ENCODE results near the gene NFE2. TPM values are rescaled to one million over a fixed set of nuclear protein-coding genes. Genes with fewer than 3 reads are reported as not detected.
A peak's percentile ranks its signal among the peaks of the same experiment; 100 is the strongest.

Gene NFE2
- total and polyA plus RNA-seq, 3 experiments from 2014 or later, result not detected

DNA sequence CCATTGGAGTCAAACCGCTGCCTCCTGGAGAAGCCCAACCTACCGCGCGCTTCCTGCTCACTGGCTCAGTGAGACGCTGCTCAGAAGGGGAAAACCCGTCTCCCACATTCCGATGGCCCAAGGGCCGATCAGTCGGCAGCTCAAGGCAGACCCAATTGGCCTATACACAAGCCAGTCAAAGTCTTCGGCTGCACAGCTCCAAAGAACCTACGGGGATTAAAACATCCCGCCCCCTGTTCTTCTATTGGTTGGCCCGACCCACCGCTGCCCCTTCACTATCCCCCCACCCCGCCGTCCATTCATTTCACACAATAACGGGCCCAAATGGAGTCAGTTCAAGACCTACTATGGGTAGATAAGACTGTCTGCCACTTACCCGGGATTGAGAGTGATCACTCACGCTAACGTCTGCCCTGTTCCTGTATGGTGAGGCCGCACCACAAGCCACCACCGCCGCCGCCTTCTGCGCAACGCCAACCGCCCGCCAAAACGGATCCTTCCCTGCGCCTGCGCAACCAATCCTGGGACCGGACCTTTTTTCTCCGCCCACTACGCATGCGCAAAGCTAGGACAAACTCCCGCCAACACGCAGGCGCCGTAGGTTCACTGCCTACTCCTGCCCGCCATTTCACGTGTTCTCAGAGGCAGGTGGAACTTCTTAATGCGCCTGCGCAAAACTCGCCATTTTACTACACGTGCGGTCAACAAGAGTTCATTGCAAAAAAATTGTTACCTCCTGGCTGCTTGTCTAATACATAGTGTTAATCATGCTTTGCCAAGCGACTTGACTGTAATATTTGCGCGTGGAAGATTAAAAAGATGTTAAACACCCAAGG lies 21.0 kb downstream of the NFE2 start, which contains the start of gene CBX5:
Gene CBX5 (minus strand): TSS at position 491 of the 836 bp plus-strand sequence. CDS start 22,472 bp downstream, outside the sequence.
- peaks cover 18 to 47% (median 19%) of the 10 kb centered on the region in 3 donors for H3K4me1 Mint-ChIP-seq
- peak; percentile 99 to 100 (median 100) for DNase-seq
- ChIA-PET POLR2A (interaction anchor here (0.5 to 2.5 kb wide), 21 partner anchors 13 to 779 kb away, joined by 3 to 29 read pairs (median 3); partner anchors contain the start of genes COPZ1 and NCKAP1L), CTCF (interaction anchor here (0.8 to 3.1 kb wide), 9 partner anchors 12 to 120 kb away, joined by 3 to 15 read pairs (median 6); partner anchors contain the start of gene COPZ1)
- H3K27me3 Mint-ChIP-seq, result no peaks in the 10 kb centered on the region
- peaks cover 59% of the 10 kb centered on the region for H3K4me1 ChIP-seq (ENCODE audit: insufficient read depth, low read length)
- H3K4me3 ChIP-seq (ENCODE audit: low read length), result peak within 1 kb of the TSS; percentile 92
- H3K36me3 Mint-ChIP-seq, result peaks cover 3 to 26% (median 21%) of the 10 kb centered on the region in 3 donors
- no peaks in the 10 kb centered on the region for H3K9me3 Mint-ChIP-seq
- H3K4me3 Mint-ChIP-seq, result no peak within 1 kb of the TSS
- no peaks in the 10 kb centered on the region for H3K9me3 ChIP-seq (ENCODE audit: low read length)
- no peak within 1 kb of the TSS for H3K27ac Mint-ChIP-seq
- H3K36me3 ChIP-seq (ENCODE audit: insufficient read depth, low read length), result peaks cover 38% of the 10 kb centered on the region
- H3K27me3 ChIP-seq (ENCODE audit: insufficient read depth, low read length, poor library complexity, severe bottlenecking), result no peaks in the 10 kb centered on the region
- H3K27ac ChIP-seq (ENCODE audit: low read depth, low read length), result peak within 1 kb of the TSS; percentile 92

DNA sequence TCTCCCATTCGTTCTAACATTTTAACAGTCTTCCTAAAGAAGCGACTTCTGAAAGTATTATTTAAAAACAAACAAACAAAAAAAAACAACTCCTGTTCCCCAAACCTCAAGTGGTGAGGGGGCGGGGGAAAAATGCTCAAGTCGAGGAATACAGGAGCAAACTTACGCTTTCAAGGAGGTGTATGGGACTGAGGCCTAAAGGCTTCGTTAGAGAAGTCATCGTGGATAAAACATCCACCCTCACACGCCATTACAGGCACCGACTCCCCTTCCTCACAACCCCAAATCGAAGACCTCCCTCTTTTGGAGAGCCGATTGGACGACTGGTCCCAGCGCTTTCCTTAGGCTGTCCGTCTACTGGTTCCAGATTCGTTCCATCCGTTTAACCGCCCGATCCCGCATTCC lies 21.6 kb downstream of the NFE2 start:
- Histone ChIP-seq H3K27me3 (ENCODE audit: insufficient read depth, low read length, poor library complexity, severe bottlenecking) (no peaks in the 10 kb centered on the region), H3K9me3 (ENCODE audit: low read length) (no peaks in the 10 kb centered on the region), H3K27ac (ENCODE audit: low read depth, low read length) (peak overlapping the region; percentile 92), H3K4me3 (ENCODE audit: low read length) (peak overlapping the region; percentile 92), H3K4me1 (ENCODE audit: insufficient read depth, low read length) (peaks cover 53% of the 10 kb centered on the region), H3K36me3 (ENCODE audit: insufficient read depth, low read length) (peaks cover 33% of the 10 kb centered on the region)
- no peak for DNase-seq
- Mint-ChIP-seq H3K4me1 (peaks cover 22 to 42% (median 23%) of the 10 kb centered on the region in 3 donors), H3K4me3 (no peak overlapping the region), H3K9me3 (no peaks in the 10 kb centered on the region), H3K27me3 (no peaks in the 10 kb centered on the region), H3K36me3 (peaks cover 3 to 22% (median 18%) of the 10 kb centered on the region in 3 donors), H3K27ac (no peak overlapping the region)
- ChIA-PET POLR2A (interaction anchor here (0.6 to 2.5 kb wide), 9 partner anchors 19 to 706 kb away, joined by 3 to 29 read pairs (median 4); partner anchors contain the start of gene COPZ1), CTCF (interaction anchor here (1.7 to 3.1 kb wide), 5 partner anchors 12 to 100 kb away, joined by 4 to 15 read pairs (median 9); partner anchors contain the start of gene COPZ1)

DNA sequence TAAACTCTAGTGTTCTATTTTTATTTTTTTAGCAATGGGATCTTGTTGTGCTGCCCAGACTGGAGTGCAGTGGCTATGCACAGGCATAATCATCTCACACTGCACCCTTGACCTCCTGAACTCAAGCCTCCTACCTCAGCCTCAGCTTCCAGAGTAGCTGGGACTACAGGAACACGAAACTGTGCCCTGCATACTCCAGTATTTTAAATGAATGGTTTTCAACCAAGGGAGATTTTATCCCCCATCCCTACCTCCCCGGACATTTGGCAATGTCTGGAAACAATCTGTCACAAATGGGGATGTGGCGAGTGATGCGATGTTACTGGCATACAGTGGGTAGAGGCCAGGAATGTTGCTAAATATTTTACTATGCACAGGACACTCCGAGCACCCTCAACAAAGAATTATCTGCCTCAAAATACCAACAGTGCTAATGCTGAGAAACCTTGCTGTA lies 23.0 kb downstream of the NFE2 start:
- H3K27me3 ChIP-seq (ENCODE audit: insufficient read depth, low read length, poor library complexity, severe bottlenecking), result no peaks in the 10 kb centered on the region
- Mint-ChIP-seq H3K4me3 (peak overlapping the region in 1 of 7 donors; percentile 74), H3K9me3 (no peaks in the 10 kb centered on the region), H3K27me3 (no peaks in the 10 kb centered on the region), H3K27ac (peak overlapping the region in 1 of 8 donors; percentile 41), H3K36me3 (peaks cover 6 to 14% (median 13%) of the 10 kb centered on the region in 3 donors), H3K4me1 (peaks cover 28 to 34% (median 31%) of the 10 kb centered on the region in 3 donors)
- H3K4me1 ChIP-seq (ENCODE audit: insufficient read depth, low read length), result peaks cover 39% of the 10 kb centered on the region
- H3K9me3 ChIP-seq (ENCODE audit: low read length), result no peaks in the 10 kb centered on the region
- no peak for DNase-seq
- H3K27ac ChIP-seq (ENCODE audit: low read depth, low read length), result peak overlapping the region; percentile 92
- H3K36me3 ChIP-seq (ENCODE audit: insufficient read depth, low read length), result peaks cover 19% of the 10 kb centered on the region
- ChIA-PET POLR2A (no interaction called here), CTCF (interaction anchor here (1.6 to 3.1 kb wide), 2 partner anchors 27 to 62 kb away, joined by 5 to 12 read pairs; no protein-coding TSS in a partner anchor)
- no peak overlapping the region for H3K4me3 ChIP-seq (ENCODE audit: low read length)

DNA sequence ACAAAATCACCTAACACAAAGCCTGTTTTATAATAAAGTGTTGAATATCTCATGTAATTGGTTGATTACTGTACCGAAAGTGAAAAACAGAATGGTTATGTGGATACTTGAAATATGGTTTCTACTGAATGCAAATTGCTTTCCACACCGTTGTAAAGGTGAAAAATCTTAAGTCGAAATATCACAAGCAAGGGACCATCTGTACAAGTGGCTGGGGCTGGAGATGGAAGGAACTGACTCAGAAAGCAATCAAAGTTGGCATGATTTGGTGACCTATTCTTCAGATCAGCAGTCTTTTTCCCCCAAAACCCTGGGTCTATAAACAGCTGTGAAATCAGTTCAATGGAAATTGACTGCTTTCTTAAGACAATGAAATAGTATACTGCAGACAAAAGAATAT lies 24.4 kb downstream of the NFE2 start:
- Histone ChIP-seq H3K27ac (ENCODE audit: low read depth, low read length) (no peak overlapping the region), H3K4me1 (ENCODE audit: insufficient read depth, low read length) (peaks cover 24% of the 10 kb centered on the region), H3K4me3 (ENCODE audit: low read length) (no peak overlapping the region), H3K9me3 (ENCODE audit: low read length) (no peaks in the 10 kb centered on the region), H3K36me3 (ENCODE audit: insufficient read depth, low read length) (peaks cover 4% of the 10 kb centered on the region), H3K27me3 (ENCODE audit: insufficient read depth, low read length, poor library complexity, severe bottlenecking) (no peaks in the 10 kb centered on the region)
- no peaks in the 10 kb centered on the region for H3K27me3 Mint-ChIP-seq
- peaks cover 0 to 15% (median 2%) of the 10 kb centered on the region in 3 donors for H3K36me3 Mint-ChIP-seq
- no peak for DNase-seq
- ChIA-PET POLR2A (no interaction called here), CTCF (interaction anchor here (0.8 to 1.1 kb wide), 2 partner anchors 60 to 76 kb away, joined by 3 to 5 read pairs; no protein-coding TSS in a partner anchor)
- peak overlapping the region in 4 of 7 donors; percentile 5 to 47 (median 34) for H3K4me3 Mint-ChIP-seq
- peak overlapping the region in 7 of 8 donors; percentile 1 to 80 (median 71) for H3K27ac Mint-ChIP-seq
- H3K4me1 Mint-ChIP-seq, result peaks cover 17 to 40% (median 34%) of the 10 kb centered on the region in 3 donors
- no peaks in the 10 kb centered on the region for H3K9me3 Mint-ChIP-seq

DNA sequence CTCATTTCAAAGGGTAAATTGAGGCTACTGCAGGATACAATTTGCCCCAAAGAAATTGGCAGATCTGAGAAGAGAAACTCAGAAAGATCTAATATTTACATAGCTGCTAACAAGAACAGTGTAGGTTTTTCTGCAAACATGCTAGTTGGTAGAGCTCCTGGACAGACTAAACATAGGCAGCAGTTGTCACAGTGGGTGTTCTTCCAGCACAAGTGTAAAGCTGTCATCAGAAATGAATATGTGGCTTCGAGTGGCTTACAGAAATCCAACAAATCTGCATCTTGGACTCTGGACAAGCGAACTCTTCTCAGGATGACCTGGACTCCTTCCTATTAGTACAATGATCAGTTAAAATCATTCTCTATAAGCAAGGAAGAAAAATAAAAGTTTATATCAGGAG lies 26.8 kb downstream of the NFE2 start:
- Histone ChIP-seq H3K27ac (ENCODE audit: low read depth, low read length) (no peak overlapping the region), H3K4me1 (ENCODE audit: insufficient read depth, low read length) (peaks cover 20% of the 10 kb centered on the region), H3K27me3 (ENCODE audit: insufficient read depth, low read length, poor library complexity, severe bottlenecking) (no peaks in the 10 kb centered on the region), H3K36me3 (ENCODE audit: insufficient read depth, low read length) (no peaks in the 10 kb centered on the region), H3K9me3 (ENCODE audit: low read length) (no peaks in the 10 kb centered on the region), H3K4me3 (ENCODE audit: low read length) (no peak overlapping the region)
- Mint-ChIP-seq H3K27ac (peak overlapping the region in 2 of 8 donors; percentile 14 to 45), H3K36me3 (peaks cover 0 to 15% (median 2%) of the 10 kb centered on the region in 3 donors), H3K27me3 (no peaks in the 10 kb centered on the region), H3K9me3 (no peaks in the 10 kb centered on the region), H3K4me1 (peaks cover 14 to 40% (median 37%) of the 10 kb centered on the region in 3 donors), H3K4me3 (no peak overlapping the region)
- CTCF ChIA-PET, result interaction anchor here (1.0 kb wide), 1 partner anchor 21 kb away, joined by 5 read pairs; no protein-coding TSS in a partner anchor
- no peak for DNase-seq
- POLR2A ChIA-PET, result no interaction called here

DNA sequence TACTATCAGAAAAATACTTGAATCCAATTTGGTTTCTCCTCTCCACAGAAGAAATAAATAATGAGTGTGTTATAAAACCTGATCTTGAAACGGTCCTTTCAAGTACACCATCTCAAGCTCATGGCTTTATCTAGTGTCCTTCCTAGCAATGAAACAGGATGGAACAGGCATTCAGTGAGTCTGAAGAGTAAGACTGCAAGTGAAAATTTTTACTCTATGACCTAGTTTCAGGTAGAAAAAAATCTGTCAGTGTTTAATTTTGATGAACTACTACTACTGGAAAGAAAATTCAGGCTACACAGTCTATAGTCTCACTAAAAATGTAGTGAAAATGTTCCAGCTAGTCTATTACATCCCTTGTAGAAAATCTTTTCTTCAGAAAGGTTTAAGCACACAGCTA lies 28.6 kb downstream of the NFE2 start:
- H3K27ac Mint-ChIP-seq, result peak overlapping the region in 5 of 8 donors; percentile 17 to 61 (median 54)
- H3K36me3 Mint-ChIP-seq, result peaks cover 0 to 15% (median 2%) of the 10 kb centered on the region in 3 donors
- no peaks in the 10 kb centered on the region for H3K9me3 Mint-ChIP-seq
- Histone ChIP-seq H3K27me3 (ENCODE audit: insufficient read depth, low read length, poor library complexity, severe bottlenecking) (no peaks in the 10 kb centered on the region), H3K4me1 (ENCODE audit: insufficient read depth, low read length) (peaks cover 5% of the 10 kb centered on the region), H3K27ac (ENCODE audit: low read depth, low read length) (no peak overlapping the region), H3K9me3 (ENCODE audit: low read length) (no peaks in the 10 kb centered on the region), H3K4me3 (ENCODE audit: low read length) (no peak overlapping the region), H3K36me3 (ENCODE audit: insufficient read depth, low read length) (no peaks in the 10 kb centered on the region)
- CTCF ChIA-PET, result interaction anchor here (1.0 to 2.4 kb wide), 5 partner anchors 21 to 200 kb away, joined by 3 to 6 read pairs (median 3); no protein-coding TSS in a partner anchor
- H3K4me1 Mint-ChIP-seq, result peaks cover 14 to 45% (median 39%) of the 10 kb centered on the region in 3 donors
- no peak overlapping the region for H3K4me3 Mint-ChIP-seq
- H3K27me3 Mint-ChIP-seq, result no peaks in the 10 kb centered on the region
- DNase-seq, result no peak
- POLR2A ChIA-PET, result no interaction called here

DNA sequence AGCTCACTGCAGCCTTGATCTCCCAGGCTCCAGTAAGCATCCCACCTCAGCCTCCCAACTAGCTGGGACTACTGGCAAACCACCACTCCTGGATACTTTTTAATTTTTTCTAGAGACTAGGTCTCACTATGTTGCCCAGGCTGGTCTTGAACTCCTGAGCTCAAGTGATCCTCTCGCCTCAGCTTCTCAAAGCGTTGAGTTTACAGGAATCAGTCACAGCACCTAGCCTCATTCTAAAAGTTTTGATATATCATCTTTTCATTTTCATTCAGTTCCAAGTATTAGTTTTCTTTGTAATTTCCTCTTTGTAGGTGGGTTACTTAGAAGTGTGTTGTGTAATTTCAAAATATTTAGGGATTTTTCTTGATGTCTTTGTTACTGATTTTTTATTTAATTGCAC lies 30.5 kb downstream of the NFE2 start:
- ChIA-PET CTCF (no interaction called here), POLR2A (no interaction called here)
- peaks cover 7 to 31% (median 29%) of the 10 kb centered on the region in 3 donors for H3K4me1 Mint-ChIP-seq
- DNase-seq, result no peak
- no peak overlapping the region for H3K27ac ChIP-seq (ENCODE audit: low read depth, low read length)
- H3K4me3 ChIP-seq (ENCODE audit: low read length), result no peak overlapping the region
- no peaks in the 10 kb centered on the region for H3K4me1 ChIP-seq (ENCODE audit: insufficient read depth, low read length)
- H3K27me3 Mint-ChIP-seq, result no peaks in the 10 kb centered on the region
- no peaks in the 10 kb centered on the region for H3K36me3 ChIP-seq (ENCODE audit: insufficient read depth, low read length)
- H3K36me3 Mint-ChIP-seq, result peaks cover 0 to 14% (median 2%) of the 10 kb centered on the region in 3 donors
- no peaks in the 10 kb centered on the region for H3K9me3 Mint-ChIP-seq
- H3K4me3 Mint-ChIP-seq, result no peak overlapping the region
- H3K27ac Mint-ChIP-seq, result peak overlapping the region in 1 of 8 donors; percentile 33
- no peaks in the 10 kb centered on the region for H3K9me3 ChIP-seq (ENCODE audit: low read length)
- H3K27me3 ChIP-seq (ENCODE audit: insufficient read depth, low read length, poor library complexity, severe bottlenecking), result no peaks in the 10 kb centered on the region

Measured in CD8-positive, alpha-beta memory T cell (primary cell).